ENCODE results near the gene CDON.

- TF ChIP-seq CTCF (IDR thresholded peaks at IDR 0.05; ENCODE audit: borderline replicate concordance, extremely low read depth, low read length, poor library complexity, severe bottlenecking) (no peak), EZH2 (IDR thresholded peaks at IDR 0.05; ENCODE audit: borderline replicate concordance, low read depth, low read length, severe bottlenecking) (no peak)
Measured at GRCh38 chr11:125968354-125968753, 94.3 kb downstream of the CDON start.

Data from DND-41 (cell line).